Measurements from ENCODE around the gene CNN3. TPM values are rescaled to one million over a fixed set of nuclear protein-coding genes. Genes with fewer than 3 reads are reported as not detected.

The CNN3 gene
- total RNA-seq, 2 experiments from 2014 or later: 1.1 to 1.4 TPM

DNA sequence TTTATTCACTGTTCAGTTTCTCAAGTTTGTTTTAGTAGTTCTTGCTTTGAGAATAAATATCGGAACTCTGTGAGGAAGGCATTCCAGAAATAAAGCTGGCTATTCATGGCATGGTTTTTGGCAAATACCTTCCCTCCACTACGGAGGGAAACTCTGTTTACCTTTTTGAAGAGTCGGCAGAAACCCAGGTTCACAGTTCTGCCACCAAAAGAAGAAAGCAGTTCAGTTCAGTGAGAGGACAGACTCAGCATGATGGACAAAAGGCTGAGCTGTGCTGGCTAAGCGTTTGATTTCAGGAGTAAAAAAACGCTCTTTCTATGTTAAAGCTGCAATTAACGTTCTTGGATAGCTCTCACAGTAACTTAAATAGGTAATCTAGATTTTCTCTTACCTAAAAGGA lies 42.4 kb downstream of the CNN3 start:
- TF ChIP-seq, protein P1, sequence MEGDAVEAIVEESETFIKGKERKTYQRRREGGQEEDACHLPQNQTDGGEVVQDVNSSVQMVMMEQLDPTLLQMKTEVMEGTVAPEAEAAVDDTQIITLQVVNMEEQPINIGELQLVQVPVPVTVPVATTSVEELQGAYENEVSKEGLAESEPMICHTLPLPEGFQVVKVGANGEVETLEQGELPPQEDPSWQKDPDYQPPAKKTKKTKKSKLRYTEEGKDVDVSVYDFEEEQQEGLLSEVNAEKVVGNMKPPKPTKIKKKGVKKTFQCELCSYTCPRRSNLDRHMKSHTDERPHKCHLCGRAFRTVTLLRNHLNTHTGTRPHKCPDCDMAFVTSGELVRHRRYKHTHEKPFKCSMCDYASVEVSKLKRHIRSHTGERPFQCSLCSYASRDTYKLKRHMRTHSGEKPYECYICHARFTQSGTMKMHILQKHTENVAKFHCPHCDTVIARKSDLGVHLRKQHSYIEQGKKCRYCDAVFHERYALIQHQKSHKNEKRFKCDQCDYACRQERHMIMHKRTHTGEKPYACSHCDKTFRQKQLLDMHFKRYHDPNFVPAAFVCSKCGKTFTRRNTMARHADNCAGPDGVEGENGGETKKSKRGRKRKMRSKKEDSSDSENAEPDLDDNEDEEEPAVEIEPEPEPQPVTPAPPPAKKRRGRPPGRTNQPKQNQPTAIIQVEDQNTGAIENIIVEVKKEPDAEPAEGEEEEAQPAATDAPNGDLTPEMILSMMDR (IDR thresholded peaks at IDR 0.05): no peak
- no peak for DNase-seq
- no peak overlapping the region for H3K27ac ChIP-seq (ENCODE audit: low read depth in 1 of 2, low read length in 2 of 2)
- Mint-ChIP-seq H3K4me1 (ENCODE audit: low read depth) (peaks cover 15% of the 10 kb centered on the region), H3K4me3 (no peak overlapping the region), H3K27ac (no peak overlapping the region), H3K27me3 (no peaks in the 10 kb centered on the region), H3K36me3 (ENCODE audit: low read depth) (no peaks in the 10 kb centered on the region), H3K9me3 (no peaks in the 10 kb centered on the region)
- H3K9me3 ChIP-seq (ENCODE audit: control insufficient read depth in 1 of 2, insufficient read depth in 1 of 2, low read length in 2 of 2): no peaks in the 10 kb centered on the region
- no peaks in the 10 kb centered on the region for H3K36me3 ChIP-seq (ENCODE audit: insufficient read depth, low read length)
- no peaks in the 10 kb centered on the region for H3K27me3 ChIP-seq (ENCODE audit: control insufficient read depth in 1 of 2, insufficient read depth in 2 of 2, low read length in 2 of 2)
- ChIA-PET CTCF (interaction anchor here (0.6 to 2.0 kb wide), 2 partner anchors 30 to 94 kb away, joined by 3 to 7 read pairs; no protein-coding TSS in a partner anchor), POLR2A (no interaction called here)
- no peak for ATAC-seq (ENCODE audit: poor library complexity)
- intact Hi-C loops (cut with DNase I, micrococcal nuclease): no loop called here
- no peak overlapping the region for H3K4me3 ChIP-seq (ENCODE audit: low read length)
- peaks cover 9% of the 10 kb centered on the region for H3K4me1 ChIP-seq (ENCODE audit: insufficient read depth, low read length)

DNA sequence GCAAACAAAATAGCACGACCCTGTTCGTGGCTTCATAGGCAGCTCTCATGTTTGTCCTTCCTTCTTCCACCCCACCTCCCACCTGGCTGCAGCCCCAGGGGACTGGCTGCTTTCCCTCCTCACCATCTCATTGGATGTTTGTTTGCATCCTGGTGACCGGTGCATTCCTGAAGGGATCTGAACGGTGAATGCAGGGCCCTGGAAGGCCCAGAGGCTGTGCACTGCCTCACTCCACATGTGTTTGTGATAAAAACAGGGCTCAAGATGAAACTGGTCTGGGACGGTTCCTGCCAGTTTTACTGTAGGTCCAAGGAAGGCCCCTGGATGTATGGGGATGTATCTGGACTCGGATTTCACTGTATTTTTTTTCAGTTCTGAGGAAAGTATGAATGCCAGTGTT lies 42.8 kb downstream of the CNN3 start:
- H3K36me3 ChIP-seq (ENCODE audit: insufficient read depth, low read length): no peaks in the 10 kb centered on the region
- ChIA-PET POLR2A (no interaction called here), CTCF (interaction anchor here (0.6 to 2.0 kb wide), 2 partner anchors 30 to 95 kb away, joined by 3 to 7 read pairs; no protein-coding TSS in a partner anchor)
- no peaks in the 10 kb centered on the region for H3K9me3 ChIP-seq (ENCODE audit: control insufficient read depth in 1 of 2, insufficient read depth in 1 of 2, low read length in 2 of 2)
- ATAC-seq (ENCODE audit: poor library complexity) (no peak), DNase-seq (no peak)
- no peaks in the 10 kb centered on the region for H3K27me3 ChIP-seq (ENCODE audit: control insufficient read depth in 1 of 2, insufficient read depth in 2 of 2, low read length in 2 of 2)
- intact Hi-C loops (cut with DNase I, micrococcal nuclease): no loop called here
- Mint-ChIP-seq H3K9me3 (no peaks in the 10 kb centered on the region), H3K4me1 (ENCODE audit: low read depth) (peaks cover 15% of the 10 kb centered on the region), H3K27ac (peak overlapping the region; percentile 56), H3K36me3 (ENCODE audit: low read depth) (no peaks in the 10 kb centered on the region), H3K4me3 (no peak overlapping the region), H3K27me3 (no peaks in the 10 kb centered on the region)
- TF ChIP-seq, protein P1 (IDR thresholded peaks at IDR 0.05): no peak
- no peak overlapping the region for H3K27ac ChIP-seq (ENCODE audit: low read depth in 1 of 2, low read length in 2 of 2)
- H3K4me3 ChIP-seq (ENCODE audit: low read length): no peak overlapping the region
- H3K4me1 ChIP-seq (ENCODE audit: insufficient read depth, low read length): peaks cover 9% of the 10 kb centered on the region

DNA sequence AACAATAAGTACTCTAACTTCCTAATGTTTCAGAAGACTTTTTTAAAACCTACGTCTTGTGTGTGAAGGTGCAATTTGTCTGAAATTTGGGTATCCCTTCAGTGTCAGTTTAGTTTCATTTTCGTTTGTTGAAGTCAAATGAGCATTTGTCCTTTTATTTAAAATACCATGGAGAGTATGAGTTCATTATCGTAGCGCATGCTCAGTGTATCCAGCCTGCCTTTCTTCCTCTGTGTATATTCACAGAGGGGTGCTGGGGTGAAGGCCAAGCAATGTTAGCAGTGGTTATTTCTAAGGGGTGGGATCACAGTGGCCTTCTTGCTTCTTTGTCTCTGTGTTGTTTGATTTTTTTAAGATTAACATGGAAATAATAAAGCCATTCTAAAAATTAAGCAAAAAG lies 43.2 kb downstream of the CNN3 start:
- H3K36me3 ChIP-seq (ENCODE audit: insufficient read depth, low read length): no peaks in the 10 kb centered on the region
- POLR2A ChIA-PET: no interaction called here
- no peak overlapping the region for H3K27ac ChIP-seq (ENCODE audit: low read depth in 1 of 2, low read length in 2 of 2)
- H3K9me3 Mint-ChIP-seq: no peaks in the 10 kb centered on the region
- H3K9me3 ChIP-seq (ENCODE audit: control insufficient read depth in 1 of 2, insufficient read depth in 1 of 2, low read length in 2 of 2): no peaks in the 10 kb centered on the region
- CTCF ChIA-PET: interaction anchor here (2.0 kb wide), 1 partner anchor 29 kb away, joined by 7 read pairs; no protein-coding TSS in a partner anchor
- ATAC-seq (ENCODE audit: poor library complexity) (peak; percentile 70), DNase-seq (peak in 3 of 14 experiments; percentile 28 to 53 (median 41))
- peaks cover 9% of the 10 kb centered on the region for H3K4me1 ChIP-seq (ENCODE audit: insufficient read depth, low read length)
- no peaks in the 10 kb centered on the region for H3K27me3 ChIP-seq (ENCODE audit: control insufficient read depth in 1 of 2, insufficient read depth in 2 of 2, low read length in 2 of 2)
- peak overlapping the region; percentile 23 for H3K4me3 ChIP-seq (ENCODE audit: low read length)
- H3K27me3 Mint-ChIP-seq: no peaks in the 10 kb centered on the region
- peaks cover 15% of the 10 kb centered on the region for H3K4me1 Mint-ChIP-seq (ENCODE audit: low read depth)
- intact Hi-C loops (cut with DNase I, micrococcal nuclease): no loop called here
- TF ChIP-seq, protein P1 (IDR thresholded peaks at IDR 0.05): no peak
- no peaks in the 10 kb centered on the region for H3K36me3 Mint-ChIP-seq (ENCODE audit: low read depth)
- peak overlapping the region; percentile 74 for H3K4me3 Mint-ChIP-seq
- peak overlapping the region; percentile 56 for H3K27ac Mint-ChIP-seq
